ENCODE data around the gene CAPN9.
A peak's percentile ranks its signal among the peaks of the same experiment; 100 is the strongest.
"Not testable (repeated sequence)": the region's sequence is repeated elsewhere in the genome, so short reads cannot be mapped to it uniquely, and the experiment has no call there.

CAPN9 gene

DNA sequence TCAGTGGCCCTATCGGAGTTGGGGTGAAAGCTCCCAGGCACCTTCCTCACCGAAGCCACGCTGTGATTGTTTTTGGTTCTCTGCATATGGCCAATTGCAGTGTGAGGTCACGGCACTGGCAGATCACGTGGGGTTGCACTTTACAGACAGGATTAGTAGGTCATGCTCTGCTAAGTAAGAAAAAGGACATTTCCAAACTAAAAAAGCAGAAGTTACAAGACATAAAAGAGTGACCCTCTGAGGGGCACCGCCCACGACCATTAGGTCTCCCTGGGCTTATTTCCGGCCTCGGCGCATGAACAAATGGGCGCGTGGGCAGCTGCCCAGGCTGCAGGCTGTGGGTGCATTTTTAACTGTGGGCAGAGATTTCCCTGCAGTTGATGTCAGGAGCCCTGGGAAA lies 2.0 kb downstream of the CAPN9 start:
- peak; percentile 63 to 89 for DNase-seq

DNA sequence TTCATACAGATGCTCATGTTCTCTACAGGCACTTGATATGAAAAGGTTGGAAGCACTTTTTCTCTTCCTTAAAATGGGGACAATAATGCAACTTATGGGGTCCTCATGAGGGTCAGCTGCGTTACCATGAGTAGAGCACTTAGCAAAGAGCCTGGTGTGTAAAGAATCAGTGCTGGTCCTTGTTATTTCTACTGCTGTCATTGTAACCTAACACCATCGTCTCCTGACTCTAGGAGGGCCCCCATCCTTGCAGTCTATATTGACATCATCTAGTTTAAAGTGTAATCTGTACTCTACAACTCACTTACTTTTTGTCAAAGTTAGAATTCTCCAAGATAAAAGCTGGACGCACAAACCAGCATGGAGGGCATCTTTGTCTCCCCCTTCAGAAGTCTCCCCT lies 2.4 kb downstream of the CAPN9 start:
- no peak for DNase-seq

GRCh38 chr1:230750576-230750975 lies 3.4 kb downstream of the CAPN9 start:
- DNase-seq: no peak

DNA sequence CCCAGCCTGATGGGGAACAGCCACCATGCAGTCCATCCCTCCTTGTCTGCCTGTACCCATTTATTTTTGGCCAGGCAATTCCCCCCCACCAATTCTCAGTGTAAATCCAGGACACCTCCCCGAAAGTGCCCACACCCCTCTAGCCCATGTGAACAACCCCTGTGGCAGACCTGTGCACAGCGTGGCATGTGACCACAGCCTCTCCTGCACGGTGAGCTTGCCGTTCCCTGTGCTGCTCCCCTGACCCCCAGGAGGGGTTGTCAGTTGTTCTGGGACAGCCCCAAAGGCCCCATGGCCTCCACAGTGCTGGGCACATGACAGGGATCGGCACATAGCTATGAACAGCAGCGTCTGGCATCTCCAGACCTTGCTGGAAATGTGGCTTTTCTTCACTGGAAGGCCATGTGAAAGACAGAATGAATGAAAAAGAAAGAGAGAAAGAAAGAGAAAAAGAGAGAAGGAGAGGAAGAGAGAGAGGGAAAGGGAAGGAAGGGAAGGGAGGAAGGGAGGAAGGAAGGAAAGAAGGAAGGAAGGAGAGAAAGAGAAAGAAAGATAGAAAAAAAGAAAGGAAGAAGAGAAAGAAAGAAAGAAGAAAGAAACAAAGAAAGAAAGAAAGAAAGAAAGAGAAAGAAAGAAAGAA lies 3.9 kb downstream of the CAPN9 start:
- DNase-seq: no peak

DNA sequence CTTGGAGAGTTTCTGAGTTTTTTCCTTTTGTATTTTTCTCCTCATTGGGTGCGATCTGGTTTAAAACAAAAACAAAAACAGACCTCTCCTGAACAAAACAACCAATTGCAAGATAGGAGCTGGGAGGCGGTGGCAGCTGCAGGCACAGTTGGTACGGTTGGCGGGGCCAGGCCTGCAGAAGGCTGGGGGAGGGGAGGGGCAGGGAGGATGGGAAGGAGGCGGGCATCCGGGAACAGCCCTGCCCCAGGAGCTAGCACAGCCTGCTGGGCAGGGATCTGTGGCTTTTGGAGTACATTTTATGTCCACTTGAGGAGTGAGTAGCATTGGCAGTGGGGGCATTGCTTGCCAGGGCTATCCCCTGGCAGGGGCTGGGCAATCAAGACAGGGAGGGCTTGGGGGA lies 5.2 kb downstream of the CAPN9 start:
- no peak for DNase-seq

DNA sequence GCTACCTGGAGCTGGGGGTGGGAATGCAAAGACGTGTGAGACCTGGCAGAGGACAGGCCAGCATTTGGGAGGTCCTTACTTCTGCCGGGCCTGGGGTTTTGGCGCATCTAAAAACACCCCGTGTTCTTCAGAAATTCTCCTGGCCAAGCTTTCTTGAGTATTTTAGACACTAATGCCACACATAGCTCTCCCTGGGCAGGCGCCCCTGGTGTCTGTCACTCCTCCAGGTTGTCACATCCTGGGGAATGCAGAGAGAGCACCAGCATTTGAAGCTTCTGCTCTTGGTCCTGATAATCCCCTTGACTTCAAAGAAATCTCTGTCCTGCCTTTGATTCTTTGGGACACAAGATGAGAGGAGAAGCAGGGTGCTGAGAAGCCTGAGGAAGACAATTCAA lies 6.0 kb downstream of the CAPN9 start:
- no peak for DNase-seq

- peak; percentile 9 to 11 for DNase-seq
Observed at GRCh38 chr1:230753586-230754251, 6.5 kb downstream of the CAPN9 start.

- DNase-seq: no peak
Observed at GRCh38 chr1:230754796-230755195, 7.6 kb downstream of the CAPN9 start.

GRCh38 chr1:230757856-230758708 lies 10.9 kb downstream of the CAPN9 start:
- DNase-seq: no peak

GRCh38 chr1:230758709-230759368 lies 11.7 kb downstream of the CAPN9 start:
- no peak for DNase-seq

DNA sequence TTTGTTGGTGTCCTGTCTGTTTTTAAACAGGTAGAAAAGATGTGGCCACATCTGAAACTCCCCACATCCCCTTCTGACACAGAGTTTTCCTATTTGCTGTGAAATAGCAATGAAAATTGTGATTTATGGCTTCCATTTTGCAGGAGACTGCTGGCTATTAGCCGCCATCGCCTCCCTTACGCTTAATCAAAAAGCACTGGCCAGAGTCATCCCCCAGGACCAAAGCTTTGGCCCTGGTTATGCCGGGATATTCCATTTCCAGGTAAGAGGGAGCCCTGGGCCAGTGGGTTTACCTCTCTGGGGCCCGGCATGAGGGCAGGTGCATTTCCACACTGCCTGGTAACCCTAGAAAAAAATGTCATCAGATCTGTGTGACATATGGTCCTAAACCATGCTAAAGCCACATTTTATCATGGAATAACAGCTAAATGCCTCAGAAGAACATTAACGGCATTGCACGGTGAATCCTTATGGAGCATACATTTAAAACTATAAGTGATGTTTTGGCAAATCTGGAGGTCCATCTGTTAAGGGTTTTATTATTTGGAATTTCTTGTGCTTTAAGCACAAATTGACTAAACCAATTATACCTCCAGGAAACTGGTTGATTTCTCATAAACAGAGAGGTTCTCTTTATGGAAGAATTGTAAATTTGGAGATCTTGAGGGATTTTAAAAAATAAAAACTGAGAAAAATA lies 12.3 kb downstream of the CAPN9 start:
- no peak for DNase-seq

GRCh38 chr1:230760360-230760827 lies 13.2 kb downstream of the CAPN9 start:
- no peak for DNase-seq

DNA sequence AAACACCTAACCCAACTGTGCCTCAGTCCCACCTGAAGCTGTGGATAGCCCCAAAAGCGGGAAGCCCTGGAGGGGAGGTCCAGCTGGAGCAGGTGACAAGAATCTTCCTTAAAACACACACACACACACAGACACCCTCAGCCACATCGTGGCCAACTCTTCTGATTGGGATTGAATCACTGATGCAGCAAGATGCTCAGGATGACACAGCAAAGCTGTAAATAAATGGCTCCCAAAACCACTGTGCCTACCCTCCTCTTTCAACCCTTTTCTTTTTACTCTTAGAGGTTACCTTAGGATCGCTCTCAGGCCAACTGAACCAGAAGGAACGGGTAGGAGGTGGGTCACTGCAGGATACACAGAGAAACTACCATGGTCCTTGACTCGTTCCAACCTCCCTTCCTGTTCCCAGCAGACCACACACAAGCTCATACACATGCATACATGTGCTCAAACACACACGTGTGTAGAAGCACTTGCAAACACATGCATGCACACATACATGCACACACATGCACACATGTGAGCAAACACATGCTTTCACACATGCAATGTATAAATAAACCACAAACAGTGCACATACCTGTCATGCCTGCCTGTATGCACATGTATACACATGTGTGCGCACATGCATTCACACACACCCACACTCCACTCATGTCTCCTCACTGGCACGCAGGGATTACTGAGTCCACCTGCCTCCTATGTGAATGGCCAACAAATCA lies 14.4 kb downstream of the CAPN9 start:
- no peak for DNase-seq

DNA sequence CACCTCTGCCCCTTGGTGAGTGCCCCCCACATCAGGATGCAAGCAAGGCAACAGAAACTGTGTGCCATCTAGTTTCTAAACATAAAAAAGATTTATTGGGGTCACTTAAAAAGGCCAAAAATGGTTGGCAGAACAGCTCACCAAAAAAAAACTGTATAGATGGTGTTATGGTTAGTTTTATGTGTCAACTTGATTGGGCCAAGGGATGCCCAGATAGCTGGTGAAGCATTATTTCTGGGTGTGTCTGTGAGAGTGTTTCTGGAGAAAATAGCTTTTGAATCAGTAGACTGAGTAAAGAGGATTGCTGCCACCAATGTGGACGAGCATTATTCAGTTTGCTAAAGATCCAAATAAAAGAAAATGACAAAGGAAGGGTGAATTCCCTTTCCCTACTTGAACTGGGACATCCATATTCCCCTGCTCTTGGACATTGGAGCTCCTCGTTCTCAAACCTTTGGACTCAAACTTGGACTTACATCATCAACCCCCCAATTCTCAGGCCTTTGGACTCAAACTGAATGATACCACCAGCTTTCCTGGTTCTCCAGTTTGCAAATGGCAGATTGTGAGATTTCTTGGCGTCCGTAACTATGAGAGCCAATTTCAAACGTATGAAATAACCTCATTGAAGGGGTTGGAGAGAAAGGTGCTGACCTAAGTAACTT lies 16.9 kb downstream of the CAPN9 start:
- DNase-seq: no peak

DNA sequence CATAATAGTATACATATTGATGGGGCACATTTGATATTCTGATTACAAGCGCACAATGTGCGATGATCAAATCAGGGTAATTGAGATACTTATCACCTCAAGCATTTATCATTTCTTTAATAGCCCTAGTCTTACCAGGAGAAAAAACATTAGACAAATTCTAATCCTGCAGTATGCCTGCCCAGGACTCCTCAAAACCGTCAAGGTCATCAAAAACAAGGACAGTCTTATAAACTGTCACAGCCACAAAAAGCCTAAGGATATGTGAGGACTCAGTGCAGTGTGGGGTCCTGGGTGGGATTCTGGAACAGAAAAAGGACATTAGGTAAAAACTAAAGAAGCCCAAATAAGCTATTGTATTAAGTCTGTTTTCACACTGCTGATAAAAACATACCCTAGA lies 19.1 kb downstream of the CAPN9 start:
- no peak for DNase-seq

DNA sequence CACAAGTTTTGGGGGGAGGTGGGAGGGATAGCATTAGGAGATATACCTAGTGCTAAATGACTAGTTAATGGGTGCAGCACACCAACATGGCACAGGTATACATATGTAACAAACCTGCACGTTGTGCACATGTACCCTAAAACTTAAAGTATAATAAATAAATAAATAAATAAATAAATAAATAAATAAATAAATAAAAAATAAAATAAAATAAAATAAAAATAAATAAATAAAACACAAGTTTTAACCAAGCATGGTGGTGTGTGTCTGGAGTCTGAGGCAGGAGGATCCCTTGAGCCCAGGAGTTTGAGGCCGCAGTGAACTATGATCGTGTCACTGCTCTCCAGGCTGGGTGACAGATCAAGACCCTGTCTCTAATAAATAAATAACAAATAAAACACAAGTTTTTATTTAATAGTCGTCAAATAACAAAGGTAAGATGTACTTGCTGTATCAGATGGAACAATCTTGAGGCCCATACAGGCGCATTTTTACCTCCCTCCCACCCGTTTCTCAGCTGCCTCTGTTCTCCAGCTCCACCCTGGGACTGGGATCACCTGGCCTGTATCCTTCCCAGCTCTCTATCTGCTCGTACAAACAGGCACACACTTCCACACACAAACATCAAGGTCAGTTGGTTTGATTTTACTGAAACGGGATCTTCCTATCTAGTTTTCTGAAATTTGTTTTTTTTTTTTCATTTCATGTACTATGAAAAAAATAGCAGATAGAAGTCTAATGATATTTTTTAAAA lies 20.8 kb downstream of the CAPN9 start:
- DNase-seq: not testable (repeated sequence)

DNA sequence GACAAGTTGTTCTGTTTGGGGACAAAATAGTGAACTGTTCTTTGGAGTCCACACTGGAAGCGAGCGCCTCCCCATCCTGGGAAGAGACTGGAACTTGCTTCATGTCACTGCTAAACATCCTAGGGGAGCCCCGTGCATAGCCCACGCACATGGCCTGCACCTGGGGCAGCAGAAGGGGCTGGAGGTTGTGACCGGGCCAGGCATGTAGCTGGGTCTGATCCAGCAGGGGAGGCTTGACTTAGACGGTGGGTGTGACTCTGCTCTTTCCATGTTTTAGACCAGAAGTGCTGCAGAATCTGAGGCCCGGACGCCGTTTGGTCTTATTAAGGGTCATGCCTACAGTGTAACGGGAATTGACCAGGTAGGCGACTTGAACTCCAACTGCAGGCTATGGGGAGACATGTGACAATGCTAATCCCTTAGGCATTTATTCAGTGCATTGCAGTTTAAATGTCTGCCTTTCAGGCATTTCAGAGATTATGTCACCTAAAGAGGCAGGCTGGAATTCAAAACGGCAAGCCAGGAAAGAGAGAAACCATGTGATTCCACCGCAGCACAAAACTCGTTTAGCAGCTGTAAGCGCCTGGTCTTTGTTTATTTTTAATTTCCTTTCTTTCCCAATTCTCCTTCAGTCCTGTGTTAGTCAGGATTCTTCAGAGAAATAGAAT lies 21.8 kb downstream of the CAPN9 start:
- no peak for DNase-seq

GRCh38 chr1:230770317-230770716 lies 23.1 kb downstream of the CAPN9 start:
- DNase-seq: no peak

- no peak for DNase-seq
Observed at GRCh38 chr1:230771773-230772354, 24.7 kb downstream of the CAPN9 start.

Data from inflammatory macrophage treated with lipopolysaccharide for 1 hour (primary cell).